ENCODE measurements around the gene ZBTB47. TPM values are rescaled to one million over a fixed set of nuclear protein-coding genes. Genes with fewer than 3 reads are reported as not detected.

The ZBTB47 gene
- polyA plus RNA-seq, 1 donor from 2014 or later, result 4.8 TPM

- Histone ChIP-seq H4K20me1 (ENCODE audit: insufficient read depth) (no peaks in the 10 kb centered on the region), H3K27me3 (ENCODE audit: insufficient read depth, low read depth, low read length) (no peaks in the 10 kb centered on the region), H3K9ac (ENCODE audit: low read length) (no peak overlapping the region), H3K27ac (ENCODE audit: low read length) (no peak overlapping the region), H3K4me2 (ENCODE audit: low read length) (no peak overlapping the region), H3K79me2 (replicated peaks; ENCODE audit: insufficient read depth, low read length) (no peaks in the 10 kb centered on the region), H3K36me3 (ENCODE audit: insufficient read depth, low read length) (peaks cover 21% of the 10 kb centered on the region), H2AFZ (ENCODE audit: low read depth, low read length) (no peak overlapping the region), H3K9me2 (ENCODE audit: insufficient read depth, low read length) (no peaks in the 10 kb centered on the region), H3K9me3 (ENCODE audit: low read length) (no peaks in the 10 kb centered on the region), H3K4me3 (ENCODE audit: low read length) (no peak overlapping the region), H3F3A (ENCODE audit: insufficient read depth, low read length, poor library complexity, severe bottlenecking) (no peaks in the 10 kb centered on the region)
- no peak for TF ChIP-seq EP300 (conservative IDR thresholded peaks at IDR 0.05; ENCODE audit: poor library complexity, severe bottlenecking)
- no peak for TF ChIP-seq RAD21 (conservative IDR thresholded peaks at IDR 0.05)
- TF ChIP-seq REST (IDR thresholded peaks at IDR 0.05; ENCODE audit: borderline replicate concordance), result no peak
- no peak for TF ChIP-seq TAF1 (IDR thresholded peaks at IDR 0.05; ENCODE audit: low read depth)
- no peak for TF ChIP-seq EZH2 (IDR thresholded peaks at IDR 0.05; ENCODE audit: borderline replicate concordance, insufficient read depth, low read length, poor library complexity, severe bottlenecking)
- TF ChIP-seq MXI1 (conservative IDR thresholded peaks at IDR 0.05; ENCODE audit: poor library complexity, severe bottlenecking), result no peak
- TF ChIP-seq POLR2AphosphoS5 (IDR thresholded peaks at IDR 0.05), result no peak
- no peak for TF ChIP-seq SMC3 (conservative IDR thresholded peaks at IDR 0.05; ENCODE audit: poor library complexity)
- no peak for TF ChIP-seq CTCF (IDR thresholded peaks at IDR 0.05; ENCODE audit: poor library complexity, severe bottlenecking)
Measured at GRCh38 chr3:42631620-42632019, 21.9 kb upstream of the ZBTB47 start.

GRCh38 chr3:42632146-42632545 lies 21.4 kb upstream of the ZBTB47 start:
- peaks cover 21% of the 10 kb centered on the region for H3K36me3 ChIP-seq (ENCODE audit: insufficient read depth, low read length)

More at GRCh38 chr3:42632146-42632545, 21.4 kb upstream of the ZBTB47 start:
- Histone ChIP-seq H3K27me3 (ENCODE audit: insufficient read depth, low read depth, low read length) (no peaks in the 10 kb centered on the region), H3K9me2 (ENCODE audit: insufficient read depth, low read length) (no peaks in the 10 kb centered on the region), H3K79me2 (replicated peaks; ENCODE audit: insufficient read depth, low read length) (no peaks in the 10 kb centered on the region), H2AFZ (ENCODE audit: low read depth, low read length) (no peak overlapping the region), H3K4me2 (ENCODE audit: low read length) (no peak overlapping the region), H3K9ac (ENCODE audit: low read length) (no peak overlapping the region), H3K9me3 (ENCODE audit: low read length) (no peaks in the 10 kb centered on the region), H3K27ac (ENCODE audit: low read length) (no peak overlapping the region), H4K20me1 (ENCODE audit: insufficient read depth) (no peaks in the 10 kb centered on the region), H3F3A (ENCODE audit: insufficient read depth, low read length, poor library complexity, severe bottlenecking) (no peaks in the 10 kb centered on the region), H3K4me3 (ENCODE audit: low read length) (no peak overlapping the region)
- TF ChIP-seq REST (IDR thresholded peaks at IDR 0.05; ENCODE audit: borderline replicate concordance) (no peak), MXI1 (conservative IDR thresholded peaks at IDR 0.05; ENCODE audit: poor library complexity, severe bottlenecking) (no peak), TAF1 (IDR thresholded peaks at IDR 0.05; ENCODE audit: low read depth) (no peak), CTCF (IDR thresholded peaks at IDR 0.05; ENCODE audit: poor library complexity, severe bottlenecking) (no peak), POLR2AphosphoS5 (IDR thresholded peaks at IDR 0.05) (no peak), EZH2 (IDR thresholded peaks at IDR 0.05; ENCODE audit: borderline replicate concordance, insufficient read depth, low read length, poor library complexity, severe bottlenecking) (no peak), SMC3 (conservative IDR thresholded peaks at IDR 0.05; ENCODE audit: poor library complexity) (no peak), RAD21 (conservative IDR thresholded peaks at IDR 0.05) (no peak), EP300 (conservative IDR thresholded peaks at IDR 0.05; ENCODE audit: poor library complexity, severe bottlenecking) (no peak)
